ENCODE results near the gene PLEKHH3.
A peak's percentile ranks its signal among the peaks of the same experiment; 100 is the strongest.

Gene PLEKHH3

GRCh38 chr17:42690596-42690995 lies 13.8 kb upstream of the PLEKHH3 start:
- no peak for TF ChIP-seq CTCF (IDR thresholded peaks at IDR 0.05; ENCODE audit: control insufficient read depth, insufficient read depth, low read depth, low read length, missing control alignments)
- no peak for DNase-seq (ENCODE audit: low read depth)
- H3K4me3 ChIP-seq (ENCODE audit: control insufficient read depth, low read depth, low read length): no peak overlapping the region

- no peak for TF ChIP-seq CTCF (IDR thresholded peaks at IDR 0.05; ENCODE audit: control insufficient read depth, insufficient read depth, low read depth, low read length, missing control alignments)
- no peak overlapping the region for H3K4me3 ChIP-seq (ENCODE audit: control insufficient read depth, low read depth, low read length)
- no peak for DNase-seq (ENCODE audit: low read depth)
Measured at GRCh38 chr17:42687707-42688320, 11.0 kb upstream of the PLEKHH3 start.

- DNase-seq (ENCODE audit: low read depth): no peak
- H3K4me3 ChIP-seq (ENCODE audit: control insufficient read depth, low read depth, low read length): no peak overlapping the region
- TF ChIP-seq CTCF (IDR thresholded peaks at IDR 0.05; ENCODE audit: control insufficient read depth, insufficient read depth, low read depth, low read length, missing control alignments): no peak
Measured at GRCh38 chr17:42686520-42687128, 9.8 kb upstream of the PLEKHH3 start.

GRCh38 chr17:42685831-42686230 lies 9.0 kb upstream of the PLEKHH3 start:
- H3K4me3 ChIP-seq (ENCODE audit: control insufficient read depth, low read depth, low read length): no peak overlapping the region
- no peak for DNase-seq (ENCODE audit: low read depth)

GRCh38 chr17:42684929-42685556 lies 8.2 kb upstream of the PLEKHH3 start:
- no peak for TF ChIP-seq CTCF (IDR thresholded peaks at IDR 0.05; ENCODE audit: control insufficient read depth, insufficient read depth, low read depth, low read length, missing control alignments)
- no peak for DNase-seq (ENCODE audit: low read depth)
- H3K4me3 ChIP-seq (ENCODE audit: control insufficient read depth, low read depth, low read length): no peak overlapping the region

More at GRCh38 chr17:42685831-42686230, 9.0 kb upstream of the PLEKHH3 start:
- TF ChIP-seq CTCF (IDR thresholded peaks at IDR 0.05; ENCODE audit: control insufficient read depth, insufficient read depth, low read depth, low read length, missing control alignments): no peak

- TF ChIP-seq CTCF (IDR thresholded peaks at IDR 0.05; ENCODE audit: control insufficient read depth, insufficient read depth, low read depth, low read length, missing control alignments): no peak
- peak overlapping the region; percentile 69 for H3K4me3 ChIP-seq (ENCODE audit: control insufficient read depth, low read depth, low read length)
- DNase-seq (ENCODE audit: low read depth): no peak
Measured at GRCh38 chr17:42683407-42684034, 6.7 kb upstream of the PLEKHH3 start.
